Measurements from ENCODE around the gene ARMS2.

Gene ARMS2

GRCh38 chr10:122494833-122495232 lies 40.4 kb downstream of the ARMS2 start:
- no peak for DNase-seq (ENCODE audit: low spot score)

GRCh38 chr10:122495406-122496340 lies 41.2 kb downstream of the ARMS2 start:
- DNase-seq (ENCODE audit: low spot score) = no peak

- no peak for DNase-seq (ENCODE audit: low spot score)
Observed at GRCh38 chr10:122497241-122497640, 42.8 kb downstream of the ARMS2 start.

GRCh38 chr10:122498521-122498920 lies 44.1 kb downstream of the ARMS2 start:
- no peak for DNase-seq (ENCODE audit: low spot score)

GRCh38 chr10:122499012-122499411 lies 44.6 kb downstream of the ARMS2 start:
- no peak for DNase-seq (ENCODE audit: low spot score)

GRCh38 chr10:122499491-122499941 lies 45.1 kb downstream of the ARMS2 start:
- peak; percentile 62 for DNase-seq (ENCODE audit: low spot score)

GRCh38 chr10:122500194-122500593 lies 45.7 kb downstream of the ARMS2 start:
- no peak for DNase-seq (ENCODE audit: low spot score)

GRCh38 chr10:122500726-122501125 lies 46.3 kb downstream of the ARMS2 start:
- no peak for DNase-seq (ENCODE audit: low spot score)

DNA sequence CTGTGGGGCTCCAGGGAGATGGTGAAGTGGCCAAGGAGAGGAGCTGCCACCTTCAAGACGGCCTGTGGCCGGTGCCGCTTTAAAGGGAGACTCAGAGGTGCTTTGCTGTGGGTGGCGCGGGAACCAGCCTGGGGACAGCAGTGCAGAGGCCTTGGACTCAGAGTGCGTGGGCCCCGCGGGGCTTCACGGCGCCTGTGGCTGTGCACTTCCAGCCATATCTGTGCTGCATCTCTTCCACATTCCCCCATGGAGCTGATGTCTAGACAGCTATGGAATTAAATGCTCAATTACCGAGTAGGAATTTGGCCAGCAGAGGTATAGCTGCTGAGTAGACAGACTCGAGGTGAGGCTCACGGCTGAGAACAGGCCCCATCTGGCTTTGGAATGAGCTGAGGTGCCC lies 48.6 kb downstream of the ARMS2 start:
- DNase-seq (ENCODE audit: low spot score) = no peak

- no peak for DNase-seq (ENCODE audit: low spot score)
Observed at GRCh38 chr10:122503886-122504609, 49.6 kb downstream of the ARMS2 start.

GRCh38 chr10:122504610-122504950 lies 50.1 kb downstream of the ARMS2 start:
- DNase-seq (ENCODE audit: low spot score) = peak; percentile 91

GRCh38 chr10:122505011-122505410 lies 50.6 kb downstream of the ARMS2 start:
- DNase-seq (ENCODE audit: low spot score) = no peak

DNA sequence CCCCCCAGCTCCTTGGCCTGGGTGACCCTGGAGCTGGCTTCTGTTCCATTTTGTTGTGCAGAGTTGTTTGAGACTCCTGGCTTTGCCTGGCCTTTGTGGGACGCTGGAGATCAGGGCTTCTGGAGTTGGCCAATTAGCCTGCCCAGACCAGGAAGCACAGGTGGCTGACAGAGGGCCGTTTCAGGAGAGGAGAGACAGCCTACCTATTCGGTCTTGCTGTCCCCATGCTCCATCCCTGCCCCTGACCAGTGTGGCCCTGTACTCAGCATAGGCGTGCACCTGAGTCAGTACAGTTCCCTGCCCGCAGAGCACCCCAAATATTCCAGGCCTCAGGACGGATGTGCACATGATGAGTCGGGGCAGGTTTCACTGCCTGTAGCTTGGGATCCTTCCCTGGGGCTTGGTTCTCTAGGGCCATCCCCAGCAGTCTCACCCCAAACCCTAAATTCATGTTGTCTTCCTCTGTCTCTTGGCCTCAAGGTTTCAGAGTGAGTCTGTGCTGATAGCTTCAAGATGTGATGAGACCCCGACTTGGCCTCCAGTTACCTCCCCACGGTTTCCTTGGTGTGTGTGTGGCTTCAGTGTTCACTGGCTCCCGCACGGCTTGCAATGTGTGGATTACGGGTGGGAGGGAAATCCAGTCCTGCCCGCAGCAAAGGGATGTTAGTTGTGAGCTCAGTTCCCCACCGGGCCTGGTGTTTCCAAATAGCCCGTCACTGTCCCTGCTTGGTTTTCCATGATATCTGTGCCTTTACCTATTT lies 51.6 kb downstream of the ARMS2 start:
- DNase-seq (ENCODE audit: low spot score) = no peak
